DOHH2 (cell line): ENCODE results near the gene NPM1.

Source experiments
- H3F3A ChIP-seq: fragments of 200-600 bp; sonication (generic), shearing (Covaris generic); 2 replicates; pipeline ENCODE4 v1.6.0; 2016; ENCODE audit warnings: antibody characterized with exemption, mild to moderate bottlenecking; ENCODE audit not compliant: control insufficient read depth, insufficient read depth
- H3K27ac ChIP-seq: fragments of 200-600 bp; sonication (generic); 2 replicates; pipeline ENCODE4 v1.5.1; 2014; ENCODE audit warnings: low read depth, mild to moderate bottlenecking, low read length, moderate library complexity
- H3K27me3 ChIP-seq: fragments of 200-600 bp; sonication (generic); 2 replicates; pipeline ENCODE4 v1.6.1; 2014; ENCODE audit warnings: mild to moderate bottlenecking, low read length, mixed read lengths; ENCODE audit not compliant: control insufficient read depth
- H3K36me3 ChIP-seq: fragments of 200-600 bp; sonication (generic); 2 replicates; pipeline ENCODE4 v1.6.1; 2014; ENCODE audit warnings: mild to moderate bottlenecking, low read length, moderate library complexity, mixed read lengths; ENCODE audit not compliant: control insufficient read depth
- H3K4me1 ChIP-seq: fragments of 200-600 bp; sonication (generic); 2 replicates; pipeline ENCODE4 v1.6.1; 2014; ENCODE audit warnings: mild to moderate bottlenecking, low read length, mixed read lengths; ENCODE audit not compliant: control insufficient read depth
- H3K4me2 ChIP-seq: fragments of 200-600 bp; sonication (generic); 2 replicates; pipeline ENCODE4 v1.6.0; 2014; ENCODE audit warnings: mild to moderate bottlenecking, low read length, moderate library complexity
- H3K4me3 ChIP-seq: fragments of 200-600 bp; sonication (generic); 2 replicates; pipeline ENCODE4 v1.5.1; 2014; ENCODE audit warnings: mild to moderate bottlenecking, low read length, mixed read lengths
- H3K79me2 ChIP-seq: fragments of 200-600 bp; sonication (generic); 2 replicates; pipeline ENCODE4 v1.6.1; 2014; ENCODE audit warnings: mild to moderate bottlenecking, low read length, mixed read lengths; ENCODE audit not compliant: control insufficient read depth
- H3K9me2 ChIP-seq: fragments of 200-600 bp; sonication (generic); replicated peaks from 2 replicates; pipeline ENCODE4 v1.6.1; 2014; ENCODE audit warnings: mild to moderate bottlenecking, low read length, mixed read lengths; ENCODE audit not compliant: control insufficient read depth
- H3K9me3 ChIP-seq: fragments of 200-600 bp; sonication (generic); 2 replicates; pipeline ENCODE4 v1.6.1; 2014; ENCODE audit warnings: antibody characterized with exemption, low read length, mixed read lengths; ENCODE audit not compliant: control insufficient read depth, insufficient read depth
- H4K20me1 ChIP-seq: fragments of 200-600 bp; sonication (generic); 2 replicates; pipeline ENCODE4 v1.6.0; 2014; ENCODE audit warnings: low read depth, mild to moderate bottlenecking, antibody characterized with exemption, low read length, moderate library complexity; ENCODE audit not compliant: control insufficient read depth, insufficient read depth
- EZH2phosphoT487 ChIP-seq: fragments of 200-600 bp; sonication (generic); IDR thresholded peaks from 2 replicates; pipeline ENCODE4 v1.6.1; 2017; ENCODE audit warnings: borderline replicate concordance, mild to moderate bottlenecking, antibody characterized with exemption, low read length, moderate library complexity, mixed read lengths
- TF ChIP-seq, protein P1 (sequence below): fragments of 200-600 bp; sonication (generic); IDR thresholded peaks from one replicate; pipeline ENCODE4 v1.5.1; 2014; ENCODE audit warnings: antibody characterized with exemption, mild to moderate bottlenecking, low read depth, low read length; ENCODE audit not compliant: poor library complexity, severe bottlenecking

Gene NPM1

DNA sequence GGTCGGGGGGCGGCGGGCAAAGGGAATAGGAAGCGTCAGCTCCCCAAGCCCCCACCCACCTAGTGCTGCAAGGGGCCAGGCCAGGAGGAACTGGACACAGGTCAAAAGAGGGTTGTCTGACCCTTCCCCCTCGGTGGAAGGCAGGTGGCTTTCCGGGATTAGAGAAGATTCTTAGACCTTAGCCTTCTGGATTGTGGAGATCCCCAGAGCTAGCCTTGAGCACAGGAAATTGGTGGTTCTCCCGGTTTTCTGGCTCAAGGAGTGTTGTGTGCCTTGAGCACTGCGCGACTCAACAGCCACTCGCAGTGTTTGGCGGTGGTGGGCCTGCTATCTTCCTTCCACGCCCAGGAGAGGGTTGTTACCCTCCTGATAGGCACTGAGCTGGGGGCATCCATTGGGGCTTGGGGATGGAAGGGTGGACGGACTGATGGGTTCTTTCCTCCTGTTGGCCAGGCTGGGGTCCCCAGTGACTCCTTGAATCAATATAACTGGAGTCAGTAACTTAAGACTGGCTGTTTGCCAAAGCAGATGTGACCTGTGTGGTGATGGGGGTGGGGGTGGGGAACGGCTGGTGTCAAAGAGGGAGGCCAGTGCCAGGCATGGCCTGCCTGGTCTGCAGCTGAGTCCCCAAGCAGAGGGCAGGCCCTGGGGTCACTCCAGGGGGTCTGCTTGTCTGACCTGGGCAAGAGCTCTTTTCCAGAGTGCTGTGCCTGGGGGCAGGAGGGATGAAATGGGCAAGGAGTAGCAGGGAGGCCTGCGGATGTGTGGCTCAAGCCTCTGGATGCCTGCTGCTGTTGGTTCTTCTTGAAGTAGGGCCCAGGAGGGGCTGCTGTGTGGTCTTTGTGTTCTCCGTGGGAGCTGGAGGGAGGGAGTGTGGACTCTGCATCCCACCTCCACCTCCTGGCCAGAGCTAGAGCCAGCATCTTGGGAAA is 33.9 kb downstream of the NPM1 start:
- peaks cover 23% of the 10 kb centered on the region for H3K27me3 ChIP-seq
- H3K4me1 ChIP-seq: peaks cover 18% of the 10 kb centered on the region
- no peak overlapping the region for H3K4me2 ChIP-seq
- no peaks in the 10 kb centered on the region for H3K36me3 ChIP-seq
- H3K79me2 ChIP-seq: no peaks in the 10 kb centered on the region
- no peaks in the 10 kb centered on the region for H4K20me1 ChIP-seq
- H3K4me3 ChIP-seq: no peak overlapping the region
- no peaks in the 10 kb centered on the region for H3K9me3 ChIP-seq
- peaks cover 16% of the 10 kb centered on the region for H3F3A ChIP-seq
- TF ChIP-seq EZH2phosphoT487: no peak
- TF ChIP-seq, protein P1, sequence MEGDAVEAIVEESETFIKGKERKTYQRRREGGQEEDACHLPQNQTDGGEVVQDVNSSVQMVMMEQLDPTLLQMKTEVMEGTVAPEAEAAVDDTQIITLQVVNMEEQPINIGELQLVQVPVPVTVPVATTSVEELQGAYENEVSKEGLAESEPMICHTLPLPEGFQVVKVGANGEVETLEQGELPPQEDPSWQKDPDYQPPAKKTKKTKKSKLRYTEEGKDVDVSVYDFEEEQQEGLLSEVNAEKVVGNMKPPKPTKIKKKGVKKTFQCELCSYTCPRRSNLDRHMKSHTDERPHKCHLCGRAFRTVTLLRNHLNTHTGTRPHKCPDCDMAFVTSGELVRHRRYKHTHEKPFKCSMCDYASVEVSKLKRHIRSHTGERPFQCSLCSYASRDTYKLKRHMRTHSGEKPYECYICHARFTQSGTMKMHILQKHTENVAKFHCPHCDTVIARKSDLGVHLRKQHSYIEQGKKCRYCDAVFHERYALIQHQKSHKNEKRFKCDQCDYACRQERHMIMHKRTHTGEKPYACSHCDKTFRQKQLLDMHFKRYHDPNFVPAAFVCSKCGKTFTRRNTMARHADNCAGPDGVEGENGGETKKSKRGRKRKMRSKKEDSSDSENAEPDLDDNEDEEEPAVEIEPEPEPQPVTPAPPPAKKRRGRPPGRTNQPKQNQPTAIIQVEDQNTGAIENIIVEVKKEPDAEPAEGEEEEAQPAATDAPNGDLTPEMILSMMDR: no peak
- H3K9me2 ChIP-seq: no peaks in the 10 kb centered on the region
- H3K27ac ChIP-seq: no peak overlapping the region

DNA sequence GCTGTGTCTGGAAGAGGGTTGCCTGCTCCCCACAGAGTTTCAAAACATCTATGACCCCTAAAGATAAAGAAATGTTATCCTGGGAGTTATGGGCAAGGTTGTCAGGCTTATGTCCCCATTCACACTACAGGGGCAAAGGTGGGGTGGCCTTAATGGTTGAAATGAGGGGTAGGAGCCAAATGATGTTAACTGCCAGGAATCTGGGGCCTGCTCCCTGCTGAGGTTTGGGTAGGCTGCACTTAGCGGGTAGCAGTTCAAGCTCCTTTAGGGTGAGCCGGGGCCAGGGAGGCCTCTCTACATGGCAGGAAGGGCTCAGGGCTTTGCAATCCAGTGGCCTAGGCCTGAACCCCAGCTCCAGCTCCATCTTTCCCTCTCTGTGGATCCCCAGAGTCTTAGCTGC is 34.8 kb downstream of the NPM1 start:
- Histone ChIP-seq H4K20me1 (no peaks in the 10 kb centered on the region), H3K4me2 (no peak overlapping the region), H3K9me2 (no peaks in the 10 kb centered on the region), H3K36me3 (no peaks in the 10 kb centered on the region), H3K4me1 (peaks cover 18% of the 10 kb centered on the region), H3K27me3 (peaks cover 23% of the 10 kb centered on the region), H3K4me3 (no peak overlapping the region), H3K9me3 (no peaks in the 10 kb centered on the region), H3F3A (peaks cover 7% of the 10 kb centered on the region), H3K79me2 (no peaks in the 10 kb centered on the region), H3K27ac (no peak overlapping the region)
- TF ChIP-seq, protein P1: no peak
- TF ChIP-seq EZH2phosphoT487: no peak

DNA sequence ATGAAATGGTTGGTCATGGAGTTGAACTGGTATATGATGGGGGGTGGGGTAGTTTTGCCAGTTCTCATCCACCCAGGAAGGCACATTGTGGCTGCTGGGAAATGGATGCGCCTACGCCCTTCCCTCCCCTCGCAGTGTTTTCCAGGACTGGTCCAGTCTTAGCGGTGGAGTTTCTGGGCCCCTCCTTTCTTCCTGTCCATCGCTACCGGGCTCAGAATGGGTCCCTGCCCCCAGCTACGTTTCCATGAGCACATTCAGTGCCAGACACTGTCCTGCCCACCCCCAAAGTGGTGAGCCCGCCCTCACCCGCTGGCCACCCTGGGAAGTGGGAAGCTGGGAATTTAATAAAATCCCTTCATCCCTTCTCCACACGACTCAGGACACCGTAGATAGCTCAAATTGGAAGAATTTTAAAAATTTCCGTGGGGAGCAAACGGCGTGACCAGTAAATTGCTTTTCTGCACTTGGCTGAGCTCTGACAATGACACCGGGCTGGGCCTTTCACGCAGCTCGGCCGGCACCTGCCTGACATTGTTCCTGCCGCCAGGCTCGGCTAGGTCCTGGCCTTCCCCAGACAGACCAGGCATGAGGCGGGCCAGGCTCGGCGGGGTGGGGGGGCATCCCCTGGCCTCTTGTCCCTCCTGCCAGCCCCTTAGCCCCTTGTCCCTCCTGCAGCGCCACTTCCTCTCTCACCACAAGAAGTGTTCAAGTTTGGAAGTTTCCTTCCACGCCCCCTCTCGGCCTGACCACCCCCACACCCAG is 35.4 kb downstream of the NPM1 start:
- H3K4me2 ChIP-seq: no peak overlapping the region
- peaks cover 18% of the 10 kb centered on the region for H3K4me1 ChIP-seq
- H3K4me3 ChIP-seq: no peak overlapping the region
- peaks cover 1% of the 10 kb centered on the region; the same call in 1 of the 2 replicates for H3F3A ChIP-seq
- H3K9me2 ChIP-seq: no peaks in the 10 kb centered on the region
- H3K27me3 ChIP-seq: peaks cover 23% of the 10 kb centered on the region
- TF ChIP-seq EZH2phosphoT487: no peak
- TF ChIP-seq, protein P1: no peak
- H3K79me2 ChIP-seq: no peaks in the 10 kb centered on the region
- H3K36me3 ChIP-seq: no peaks in the 10 kb centered on the region
- no peaks in the 10 kb centered on the region for H3K9me3 ChIP-seq
- no peak overlapping the region for H3K27ac ChIP-seq
- no peaks in the 10 kb centered on the region for H4K20me1 ChIP-seq
